ENCODE measurements around the gene CDK14.
"Not testable (repeated sequence)": the region's sequence is repeated elsewhere in the genome, so short reads cannot be mapped to it uniquely, and the experiment has no call there.

CDK14 gene

GRCh38 chr7:90723866-90724265 lies 127.7 kb downstream of the CDK14 start:
- no peak for FAIRE-seq

GRCh38 chr7:90726120-90726519 lies 130.0 kb downstream of the CDK14 start:
- FAIRE-seq: no peak

- no peak for FAIRE-seq
Observed at GRCh38 chr7:90726623-90727022, 130.5 kb downstream of the CDK14 start.

- peak; percentile 38 for FAIRE-seq
Observed at GRCh38 chr7:90727412-90727811, 131.3 kb downstream of the CDK14 start.

GRCh38 chr7:90728568-90728967 lies 132.4 kb downstream of the CDK14 start:
- FAIRE-seq: no peak

- FAIRE-seq: not testable (repeated sequence)
Observed at GRCh38 chr7:90735611-90736280, 139.6 kb downstream of the CDK14 start.

- no peak for FAIRE-seq
Observed at GRCh38 chr7:90736316-90736715, 140.2 kb downstream of the CDK14 start.

- FAIRE-seq: no peak
Observed at GRCh38 chr7:90736968-90737939, 141.1 kb downstream of the CDK14 start.

- no peak for FAIRE-seq
Observed at GRCh38 chr7:90738249-90738648, 142.1 kb downstream of the CDK14 start.

GRCh38 chr7:90739716-90740115 lies 143.6 kb downstream of the CDK14 start:
- FAIRE-seq: no peak

- no peak for FAIRE-seq
Observed at GRCh38 chr7:90740386-90740785, 144.3 kb downstream of the CDK14 start.

GRCh38 chr7:90743626-90744025 lies 147.5 kb downstream of the CDK14 start:
- FAIRE-seq: no peak

GRCh38 chr7:90747516-90747915 lies 151.4 kb downstream of the CDK14 start:
- no peak for FAIRE-seq

GRCh38 chr7:90749262-90749661 lies 153.1 kb downstream of the CDK14 start:
- FAIRE-seq: no peak

- no peak for FAIRE-seq
Observed at GRCh38 chr7:90749774-90750173, 153.7 kb downstream of the CDK14 start.

GRCh38 chr7:90751595-90751994 lies 155.5 kb downstream of the CDK14 start:
- no peak for FAIRE-seq

- no peak for FAIRE-seq
Observed at GRCh38 chr7:90752051-90752450, 155.9 kb downstream of the CDK14 start.

- no peak for FAIRE-seq
Observed at GRCh38 chr7:90755041-90755440, 158.9 kb downstream of the CDK14 start.

GRCh38 chr7:90756366-90756765 lies 160.2 kb downstream of the CDK14 start:
- FAIRE-seq: no peak

- not testable (repeated sequence) for FAIRE-seq
Observed at GRCh38 chr7:90757565-90757950, 161.4 kb downstream of the CDK14 start.

GRCh38 chr7:90758933-90759562 lies 162.9 kb downstream of the CDK14 start:
- no peak for FAIRE-seq

- no peak for FAIRE-seq
Observed at GRCh38 chr7:90759710-90760109, 163.6 kb downstream of the CDK14 start.

GRCh38 chr7:90760892-90761291 lies 164.8 kb downstream of the CDK14 start:
- FAIRE-seq: no peak

- no peak for FAIRE-seq
Observed at GRCh38 chr7:90761584-90761983, 165.5 kb downstream of the CDK14 start.
